Measurements from ENCODE around the gene ACP5.

ACP5 gene

GRCh38 chr19:11530432-11530831, 47.0 kb downstream of the ACP5 start:
- peak; percentile 29; the same call in 1 of the 2 replicates for TF ChIP-seq CTCF (IDR thresholded peaks at IDR 0.05; ENCODE audit: control insufficient read depth, extremely low read depth, insufficient read depth)
- DNase-seq (ENCODE audit: low read depth), result peak; percentile 38
- H3K4me3 ChIP-seq (ENCODE audit: low read depth, low read length), result no peak overlapping the region

GRCh38 chr19:11528551-11529341, 48.7 kb downstream of the ACP5 start, which contains the start of gene ECSIT:
TSS of gene ECSIT (minus strand) at chr19:11529134. CDS start at chr19:11519170, 9,964 bp downstream.
- peak within 1 kb of the TSS; percentile 93 for H3K4me3 ChIP-seq (ENCODE audit: low read depth, low read length)
- no peak for TF ChIP-seq CTCF (IDR thresholded peaks at IDR 0.05; ENCODE audit: control insufficient read depth, extremely low read depth, insufficient read depth)
- peak; percentile 96 for DNase-seq (ENCODE audit: low read depth)

All from LNCaP clone FGC (cell line).